Astrocyte (in vitro differentiated cells and primary cell): ENCODE data around the gene CD99L2. TPM values are rescaled to one million over a fixed set of nuclear protein-coding genes. Genes with fewer than 3 reads are reported as not detected.

ENCODE experiments used
- DNase-seq: peaks from one replicate; pipeline ENCODE4 v3.0.0-alpha.2; 2010; ENCODE audit warnings: low read depth
- FAIRE-seq: peaks from 2 replicates; lab custom pipeline; 2011; peaks lifted over from hg19 to GRCh38; lab: Jason Lieb, UNC
- H2AFZ ChIP-seq: 2 replicates; pipeline ENCODE4 v1.6.0; 2012; ENCODE audit warnings: low read depth, low read length, inconsistent platforms
- H3K27ac ChIP-seq: 2 replicates; pipeline ENCODE4 v1.5.1; 2011; ENCODE audit warnings: low read depth, low read length, inconsistent platforms
- H3K27me3 ChIP-seq: 2 replicates; pipeline ENCODE4 v1.6.0; 2011; ENCODE audit warnings: low read length, inconsistent platforms; ENCODE audit not compliant: insufficient read depth
- H3K36me3 ChIP-seq: 2 replicates; pipeline ENCODE4 v1.5.1; 2011; ENCODE audit warnings: low read length, inconsistent platforms; ENCODE audit not compliant: insufficient read depth
- H3K4me1 ChIP-seq: 2 replicates; pipeline ENCODE4 v1.5.1; 2011; ENCODE audit warnings: low read length, inconsistent platforms; ENCODE audit not compliant: insufficient read depth
- H3K4me2 ChIP-seq: 2 replicates; pipeline ENCODE4 v1.6.0; 2012; ENCODE audit warnings: low read length, inconsistent platforms
- H3K4me3 ChIP-seq: 2 replicates; pipeline ENCODE4 v1.5.1; 2011; ENCODE audit warnings: low read depth, mild to moderate bottlenecking, low read length, inconsistent platforms; ENCODE audit not compliant: insufficient read depth
- H3K79me2 ChIP-seq: 2 replicates; pipeline ENCODE4 v1.6.0; 2012; ENCODE audit warnings: mild to moderate bottlenecking, low read length, inconsistent platforms; ENCODE audit not compliant: insufficient read depth
- H3K9ac ChIP-seq: 2 replicates; pipeline ENCODE4 v1.6.0; 2012; ENCODE audit warnings: mild to moderate bottlenecking, low read length, inconsistent platforms
- H3K9me3 ChIP-seq: 2 replicates; pipeline ENCODE4 v1.5.1; 2012; ENCODE audit warnings: low read depth, mild to moderate bottlenecking, low read length, inconsistent platforms; ENCODE audit not compliant: insufficient read depth
- H4K20me1 ChIP-seq: 2 replicates; pipeline ENCODE4 v1.6.0; 2012; ENCODE audit warnings: low read length, inconsistent platforms; ENCODE audit not compliant: insufficient read depth
- H3K27ac Mint-ChIP-seq: one replicate; pipeline ENCODE4 v1.8.0; 2021; ENCODE audit warnings: mild to moderate bottlenecking, mixed read lengths; ENCODE audit not compliant: unreplicated experiment
- H3K27me3 Mint-ChIP-seq: one replicate; pipeline ENCODE4 v1.8.0; 2021; ENCODE audit warnings: low read depth, mixed read lengths; ENCODE audit not compliant: unreplicated experiment
- H3K36me3 Mint-ChIP-seq: one replicate; pipeline ENCODE4 v1.8.0; 2021; ENCODE audit warnings: low read depth, mixed read lengths; ENCODE audit not compliant: unreplicated experiment
- H3K4me1 Mint-ChIP-seq: one replicate; pipeline ENCODE4 v1.8.0; 2021; ENCODE audit warnings: low read depth, mixed read lengths; ENCODE audit not compliant: unreplicated experiment
- H3K4me3 Mint-ChIP-seq: one replicate; pipeline ENCODE4 v1.8.0; 2021; ENCODE audit warnings: mild to moderate bottlenecking, moderate library complexity, mixed read lengths; ENCODE audit not compliant: unreplicated experiment
- H3K9me3 Mint-ChIP-seq: one replicate; pipeline ENCODE4 v1.8.0; 2021; ENCODE audit warnings: mild to moderate bottlenecking, mixed read lengths; ENCODE audit not compliant: unreplicated experiment
- EZH2 ChIP-seq: IDR thresholded peaks from 2 replicates; pipeline ENCODE4 v1.6.1; 2012; ENCODE audit warnings: mild to moderate bottlenecking, low read length, inconsistent platforms; ENCODE audit not compliant: insufficient read depth
- total RNA-seq: library from RNA; stranded (reverse); gene quantifications from 2 replicates; pipeline ENCODE4 v1.2.1, GENCODE V29; 2021
- TF ChIP-seq, protein P1 (sequence below): IDR thresholded peaks from 2 replicates; pipeline ENCODE4 v1.5.1; 2011; ENCODE audit warnings: low read depth, mild to moderate bottlenecking, inconsistent platforms, low read length, moderate library complexity; ENCODE audit not compliant: insufficient read depth

The CD99L2 gene
- total RNA-seq, 1 donor from 2014 or later: 38.4 TPM

DNA sequence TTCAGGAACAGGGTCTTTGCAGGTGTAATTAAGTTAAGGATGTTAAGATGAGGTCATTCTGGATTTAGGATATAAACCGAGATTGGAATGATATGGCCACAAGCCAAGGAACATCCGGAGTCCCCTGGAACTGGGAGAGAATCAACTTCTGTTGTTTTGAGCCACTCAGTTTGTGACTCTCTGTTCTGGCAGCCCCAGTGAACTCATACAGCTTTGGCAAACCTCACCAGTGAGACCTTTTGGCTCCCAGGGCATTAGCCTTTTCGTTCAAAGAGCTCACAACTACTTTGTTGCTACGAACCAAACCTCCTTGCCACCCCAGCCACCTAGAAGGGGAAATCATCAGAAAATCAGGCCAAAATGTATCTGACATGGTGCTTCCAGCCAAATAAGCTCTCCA is 124.8 kb downstream of the CD99L2 start:
- Mint-ChIP-seq H3K36me3 (peaks cover 6% of the 10 kb centered on the region), H3K9me3 (no peaks in the 10 kb centered on the region), H3K27me3 (no peaks in the 10 kb centered on the region), H3K4me1 (no peaks in the 10 kb centered on the region), H3K4me3 (no peak overlapping the region), H3K27ac (no peak overlapping the region)
- Histone ChIP-seq H4K20me1 (no peaks in the 10 kb centered on the region), H2AFZ (no peak overlapping the region), H3K4me3 (no peak overlapping the region), H3K4me1 (no peaks in the 10 kb centered on the region), H3K27ac (no peak overlapping the region), H3K79me2 (no peaks in the 10 kb centered on the region), H3K36me3 (no peaks in the 10 kb centered on the region), H3K9me3 (no peaks in the 10 kb centered on the region), H3K9ac (no peak overlapping the region), H3K4me2 (no peak overlapping the region), H3K27me3 (no peaks in the 10 kb centered on the region)
- TF ChIP-seq, protein P1, sequence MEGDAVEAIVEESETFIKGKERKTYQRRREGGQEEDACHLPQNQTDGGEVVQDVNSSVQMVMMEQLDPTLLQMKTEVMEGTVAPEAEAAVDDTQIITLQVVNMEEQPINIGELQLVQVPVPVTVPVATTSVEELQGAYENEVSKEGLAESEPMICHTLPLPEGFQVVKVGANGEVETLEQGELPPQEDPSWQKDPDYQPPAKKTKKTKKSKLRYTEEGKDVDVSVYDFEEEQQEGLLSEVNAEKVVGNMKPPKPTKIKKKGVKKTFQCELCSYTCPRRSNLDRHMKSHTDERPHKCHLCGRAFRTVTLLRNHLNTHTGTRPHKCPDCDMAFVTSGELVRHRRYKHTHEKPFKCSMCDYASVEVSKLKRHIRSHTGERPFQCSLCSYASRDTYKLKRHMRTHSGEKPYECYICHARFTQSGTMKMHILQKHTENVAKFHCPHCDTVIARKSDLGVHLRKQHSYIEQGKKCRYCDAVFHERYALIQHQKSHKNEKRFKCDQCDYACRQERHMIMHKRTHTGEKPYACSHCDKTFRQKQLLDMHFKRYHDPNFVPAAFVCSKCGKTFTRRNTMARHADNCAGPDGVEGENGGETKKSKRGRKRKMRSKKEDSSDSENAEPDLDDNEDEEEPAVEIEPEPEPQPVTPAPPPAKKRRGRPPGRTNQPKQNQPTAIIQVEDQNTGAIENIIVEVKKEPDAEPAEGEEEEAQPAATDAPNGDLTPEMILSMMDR: no peak
- no peak for TF ChIP-seq EZH2
- FAIRE-seq: no peak
- no peak for DNase-seq

DNA sequence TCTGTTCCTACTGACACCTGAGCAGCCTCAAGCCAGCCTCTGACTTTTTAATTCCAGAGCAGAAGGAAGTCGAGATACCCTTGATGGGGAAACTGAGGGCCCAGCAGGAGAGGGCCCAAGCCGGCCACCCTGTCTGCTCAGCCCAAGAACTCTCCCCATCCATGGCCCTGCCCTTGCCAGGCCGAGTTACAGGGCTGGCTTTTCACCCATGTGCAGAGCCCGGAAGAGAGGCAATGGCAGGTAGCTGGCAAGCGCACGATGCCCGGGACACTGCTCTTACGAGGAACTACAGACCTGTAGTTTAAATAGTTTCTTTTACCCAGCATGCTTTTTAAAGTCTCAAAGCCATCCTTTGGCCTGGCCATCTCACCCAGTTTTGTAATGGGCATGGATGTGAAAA is 125.4 kb downstream of the CD99L2 start:
- no peaks in the 10 kb centered on the region for H4K20me1 ChIP-seq
- H3K36me3 Mint-ChIP-seq: peaks cover 6% of the 10 kb centered on the region
- no peaks in the 10 kb centered on the region for H3K79me2 ChIP-seq
- no peaks in the 10 kb centered on the region for H3K27me3 Mint-ChIP-seq
- DNase-seq: no peak
- no peak for FAIRE-seq
- H3K4me2 ChIP-seq: no peak overlapping the region
- no peak overlapping the region for H3K27ac Mint-ChIP-seq
- no peak overlapping the region for H2AFZ ChIP-seq
- H3K4me3 Mint-ChIP-seq: no peak overlapping the region
- no peak overlapping the region for H3K9ac ChIP-seq
- peaks cover under 1% of the 10 kb centered on the region for H3K4me1 ChIP-seq
- no peak overlapping the region for H3K4me3 ChIP-seq
- H3K27ac ChIP-seq: no peak overlapping the region
- no peaks in the 10 kb centered on the region for H3K9me3 Mint-ChIP-seq
- H3K4me1 Mint-ChIP-seq: peaks cover under 1% of the 10 kb centered on the region
- no peak for TF ChIP-seq EZH2
- no peaks in the 10 kb centered on the region for H3K9me3 ChIP-seq
- no peaks in the 10 kb centered on the region for H3K36me3 ChIP-seq
- H3K27me3 ChIP-seq: no peaks in the 10 kb centered on the region

DNA sequence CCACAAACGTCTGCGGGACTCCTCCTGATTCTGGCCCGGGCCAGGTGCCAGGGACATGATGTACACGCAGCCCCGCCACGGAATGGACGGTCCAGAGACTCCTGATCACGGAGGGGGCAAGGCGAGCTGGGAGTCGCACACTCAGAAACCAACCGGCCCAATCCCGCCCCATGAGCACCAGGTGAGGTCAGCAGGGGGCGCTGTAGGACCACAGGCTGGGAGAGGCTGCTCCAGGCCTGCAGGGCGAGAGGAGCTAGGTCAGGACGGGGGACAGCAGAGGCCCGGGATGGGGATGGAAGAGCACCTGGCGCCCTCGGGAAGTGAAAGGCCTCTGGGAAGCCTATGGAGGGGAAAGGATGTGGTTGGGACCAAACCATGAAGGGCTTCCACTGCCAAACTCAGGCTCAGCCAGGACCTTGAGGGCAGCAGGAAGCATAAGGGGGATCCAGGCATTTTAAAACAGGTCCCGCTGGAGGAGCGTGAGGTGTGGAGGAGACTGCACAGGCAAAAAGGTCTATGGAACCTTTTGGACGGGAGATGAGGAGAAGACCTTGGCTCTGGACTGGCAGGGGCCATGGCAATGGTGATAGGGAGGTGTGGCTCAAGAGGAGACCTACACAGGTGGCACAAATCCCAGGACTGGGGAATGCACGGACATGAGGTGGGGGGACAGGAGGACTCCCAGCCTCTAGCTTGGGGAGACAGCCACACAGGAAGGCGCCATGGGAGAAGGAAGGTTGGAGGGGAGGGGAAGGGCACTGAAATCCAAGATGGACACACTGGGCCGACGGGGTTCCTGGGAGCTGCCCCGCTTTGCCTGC is 126.1 kb downstream of the CD99L2 start:
- Histone ChIP-seq H3K36me3 (no peaks in the 10 kb centered on the region), H3K4me2 (no peak overlapping the region), H4K20me1 (no peaks in the 10 kb centered on the region), H2AFZ (no peak overlapping the region), H3K9ac (no peak overlapping the region), H3K79me2 (no peaks in the 10 kb centered on the region), H3K9me3 (no peaks in the 10 kb centered on the region), H3K4me1 (peaks cover 8% of the 10 kb centered on the region), H3K4me3 (no peak overlapping the region), H3K27ac (no peak overlapping the region), H3K27me3 (no peaks in the 10 kb centered on the region)
- H3K4me1 Mint-ChIP-seq: peaks cover 3% of the 10 kb centered on the region
- FAIRE-seq (no peak), DNase-seq (peak; percentile 12)
- no peaks in the 10 kb centered on the region for H3K27me3 Mint-ChIP-seq
- H3K9me3 Mint-ChIP-seq: no peaks in the 10 kb centered on the region
- H3K36me3 Mint-ChIP-seq: peaks cover 6% of the 10 kb centered on the region
- no peak overlapping the region for H3K4me3 Mint-ChIP-seq
- no peak for TF ChIP-seq EZH2
- TF ChIP-seq, protein P1: peak; percentile 40
- H3K27ac Mint-ChIP-seq: no peak overlapping the region
